HG03571 (cell line): ENCODE measurements around the gene KCNMA1.

ENCODE experiments used
- ATAC-seq: cut with Tn5 transposase; IDR thresholded peaks from one replicate; pipeline ENCODE4 v1.9.1; 2021; ENCODE audit not compliant: unreplicated experiment

The KCNMA1 gene

DNA sequence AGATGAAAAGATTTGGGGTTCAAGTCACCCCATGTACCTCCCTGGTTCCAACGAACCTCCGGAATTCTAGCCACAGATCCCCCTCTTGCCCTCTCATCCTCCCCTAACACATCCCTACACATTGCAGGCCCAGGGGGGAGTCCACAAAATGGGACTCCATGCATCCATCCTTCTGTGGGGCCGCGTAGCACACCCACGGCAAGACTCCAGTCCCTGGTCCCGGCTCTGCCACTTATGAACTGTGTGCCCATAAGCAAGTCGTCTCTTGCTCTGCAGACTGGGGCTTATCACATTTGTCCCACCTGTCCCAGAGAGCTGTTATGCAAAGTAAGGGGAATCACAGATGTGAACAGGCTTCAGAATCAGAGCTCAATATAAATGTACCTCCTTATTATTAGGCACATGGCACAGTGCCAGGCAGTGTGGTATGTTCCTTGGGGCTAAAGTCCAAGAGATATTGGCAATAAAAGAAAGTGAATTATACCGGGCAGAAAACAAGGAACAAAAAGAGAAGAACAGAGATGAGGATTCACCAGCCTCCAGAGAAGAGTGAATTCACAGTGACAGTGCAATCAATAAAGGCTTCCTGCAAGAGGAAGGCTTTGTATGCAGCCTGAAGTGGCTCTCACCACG is 73.9 kb downstream of the KCNMA1 start:
- ATAC-seq, result no peak

GRCh38 chr10:77562742-77563141 is 74.9 kb downstream of the KCNMA1 start:
- ATAC-seq, result no peak

- no peak for ATAC-seq
Measured at GRCh38 chr10:77561991-77562390, 75.6 kb downstream of the KCNMA1 start.

DNA sequence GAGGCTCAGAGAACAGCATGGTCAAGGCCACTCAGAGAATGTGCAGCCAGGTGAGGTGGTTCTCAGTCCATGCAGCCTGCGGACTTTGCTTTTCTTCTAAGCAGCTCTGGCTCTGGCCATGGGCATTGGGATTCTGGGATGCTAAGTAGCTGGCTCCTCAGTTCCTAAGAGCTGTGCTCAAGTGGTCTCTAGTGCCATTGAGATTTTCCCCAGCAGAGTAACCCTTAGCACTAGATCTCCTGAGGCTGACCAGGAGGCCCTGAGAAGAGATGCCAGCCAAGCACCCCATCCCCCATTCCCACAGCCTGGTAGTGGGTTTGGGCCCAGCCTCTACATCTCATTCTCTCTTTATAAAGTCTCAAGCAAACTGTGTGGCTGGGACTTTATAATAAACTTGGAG is 77.1 kb downstream of the KCNMA1 start:
- ATAC-seq, result no peak

GRCh38 chr10:77560052-77560451 is 77.6 kb downstream of the KCNMA1 start:
- ATAC-seq, result no peak

- ATAC-seq, result no peak
Measured at GRCh38 chr10:77556990-77557601, 80.5 kb downstream of the KCNMA1 start.

DNA sequence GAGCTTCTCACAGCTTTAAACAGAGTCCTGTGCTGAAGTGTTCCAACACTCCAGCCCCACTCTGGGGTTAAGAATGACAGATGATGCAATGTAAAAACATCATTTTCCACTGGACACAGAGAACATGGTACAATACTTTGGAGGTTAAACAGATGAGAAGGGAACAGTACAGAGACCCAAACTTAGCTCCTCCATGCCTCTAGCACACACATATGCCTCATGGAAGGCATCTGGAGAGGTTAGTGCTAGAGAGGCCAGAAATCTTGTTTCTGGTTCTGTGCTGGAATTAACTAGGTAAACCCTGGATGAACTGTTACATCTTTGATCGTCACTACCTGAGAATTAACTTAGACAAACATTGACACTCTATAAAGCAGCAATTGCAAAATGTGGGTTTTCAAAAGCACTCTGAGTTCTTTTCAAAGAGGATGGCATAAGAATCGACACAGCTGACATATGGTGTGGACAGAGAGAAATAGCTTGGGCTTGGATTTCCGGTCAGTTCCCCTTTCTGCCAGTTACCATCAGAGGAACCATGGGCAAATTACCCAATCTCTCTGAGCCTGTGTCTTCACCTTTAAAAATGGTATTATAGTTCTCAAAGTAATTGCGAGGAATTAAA is 81.9 kb downstream of the KCNMA1 start:
- no peak for ATAC-seq

- ATAC-seq, result no peak
Measured at GRCh38 chr10:77554996-77555397, 82.6 kb downstream of the KCNMA1 start.

DNA sequence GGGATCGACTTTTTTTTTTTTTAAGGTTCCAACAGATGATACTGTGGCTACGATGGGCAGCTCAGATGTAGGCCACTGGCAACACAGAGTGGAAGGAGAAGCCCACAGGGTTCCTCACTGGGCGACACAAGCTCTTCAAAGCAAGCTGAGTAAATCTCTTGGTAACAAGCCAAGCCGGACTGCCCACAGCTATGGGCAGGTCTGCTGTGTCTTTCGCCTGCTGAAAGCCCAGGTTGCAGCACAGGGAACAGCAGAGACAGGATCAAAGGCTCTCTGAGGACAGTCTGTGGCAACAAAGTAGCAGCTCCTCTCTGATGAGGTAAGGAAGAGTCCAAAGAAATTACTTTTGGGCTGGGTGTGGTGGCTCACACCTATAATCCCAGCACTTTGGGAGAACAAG is 83.6 kb downstream of the KCNMA1 start:
- no peak for ATAC-seq

GRCh38 chr10:77553311-77553710 is 84.3 kb downstream of the KCNMA1 start:
- no peak for ATAC-seq

DNA sequence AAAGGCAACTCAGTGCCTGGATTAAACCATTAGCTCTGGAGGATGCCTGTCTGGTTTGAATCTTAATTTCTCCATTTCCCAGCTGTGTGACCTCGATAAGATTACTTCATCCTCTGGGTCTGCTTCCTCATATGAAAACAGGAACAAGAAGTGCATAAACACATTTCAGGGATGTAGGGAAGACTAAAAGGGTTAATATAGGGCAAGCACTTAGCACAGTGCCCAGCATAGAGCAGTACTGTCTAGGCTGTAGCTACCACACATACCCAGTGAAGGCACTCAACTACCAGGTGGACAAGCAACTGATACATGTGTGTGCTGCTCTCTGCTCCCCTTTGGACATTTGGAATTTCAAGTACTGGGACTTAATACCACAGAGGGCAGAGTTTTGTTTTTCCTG is 85.4 kb downstream of the KCNMA1 start:
- no peak for ATAC-seq

DNA sequence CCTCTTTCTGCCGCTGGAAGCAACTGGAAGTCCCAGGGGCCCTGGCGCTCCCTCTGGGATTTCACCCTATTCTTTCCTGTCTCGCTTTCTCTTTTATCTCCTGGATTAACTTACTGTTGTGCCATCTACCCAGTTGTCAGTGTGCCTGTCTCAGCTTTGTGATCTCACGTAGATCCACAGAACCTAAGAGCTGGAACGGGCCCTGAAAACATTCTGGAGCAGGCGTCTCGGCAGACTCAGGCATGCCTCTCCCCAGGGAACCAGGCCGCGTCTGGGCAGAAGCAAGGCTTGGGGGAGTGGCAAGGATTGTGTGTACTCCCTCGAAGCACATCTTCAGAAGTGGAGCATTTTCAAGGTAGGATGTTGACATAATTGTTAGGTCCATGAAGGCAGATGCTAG is 87.2 kb downstream of the KCNMA1 start:
- ATAC-seq, result no peak

DNA sequence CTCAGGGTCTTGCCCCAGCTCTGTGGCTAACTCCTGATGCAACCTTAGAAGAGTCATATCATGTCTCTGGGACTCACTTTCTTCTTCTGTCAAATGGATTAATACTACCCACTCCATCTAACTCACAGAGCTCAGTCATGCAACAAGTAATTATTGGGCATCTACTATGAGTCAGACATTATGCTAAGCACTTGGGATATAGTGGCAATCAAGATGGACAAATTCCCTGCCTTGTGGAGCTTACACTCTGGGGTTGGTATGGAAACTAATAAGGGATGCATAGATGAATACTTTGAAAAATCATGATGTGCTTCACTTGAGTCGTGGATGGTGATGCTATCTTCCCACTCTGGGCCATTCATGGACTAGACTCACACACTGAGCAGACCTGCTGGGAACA is 88.9 kb downstream of the KCNMA1 start:
- ATAC-seq, result no peak

DNA sequence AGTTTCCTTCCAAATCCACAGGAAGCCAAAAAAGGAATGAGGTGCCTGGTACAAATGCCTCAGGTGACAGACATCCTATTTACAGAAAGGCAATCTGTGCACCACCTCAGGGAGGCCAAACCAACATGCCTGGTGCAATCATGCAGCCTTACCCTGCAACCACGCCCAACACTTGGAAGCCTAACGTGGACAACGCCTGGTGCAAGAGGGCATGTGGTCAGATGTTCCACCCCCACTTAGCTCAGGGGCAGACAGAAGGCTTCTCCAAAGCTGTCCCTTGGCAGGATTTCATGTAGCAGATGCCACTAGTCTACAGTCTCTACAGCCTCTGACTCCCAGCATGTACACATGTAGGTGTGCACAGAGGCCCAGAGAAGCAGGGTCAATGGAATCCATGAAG is 89.5 kb downstream of the KCNMA1 start:
- ATAC-seq, result no peak

GRCh38 chr10:77547307-77548050 is 90.1 kb downstream of the KCNMA1 start:
- no peak for ATAC-seq

GRCh38 chr10:77546042-77546441 is 91.6 kb downstream of the KCNMA1 start:
- no peak for ATAC-seq

DNA sequence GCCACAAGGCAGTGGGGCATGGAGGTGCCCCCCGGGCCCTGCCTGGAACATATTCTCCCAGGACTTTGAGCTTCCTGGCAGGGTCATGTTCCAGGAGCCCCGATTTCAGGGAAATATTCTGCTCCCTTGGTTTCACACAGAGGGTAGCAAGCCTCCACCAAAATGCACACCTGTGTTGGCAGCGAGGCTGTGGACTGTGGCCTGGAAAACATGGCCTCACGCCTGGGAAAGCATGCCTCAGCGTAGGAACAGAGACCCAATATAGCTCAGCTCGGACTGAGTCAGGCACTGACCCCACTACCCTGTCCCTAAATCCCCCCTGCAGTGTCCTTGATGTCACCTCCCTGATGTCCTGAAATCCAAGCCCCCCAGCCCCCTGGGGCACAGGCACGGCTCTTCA is 92.0 kb downstream of the KCNMA1 start:
- ATAC-seq, result no peak

DNA sequence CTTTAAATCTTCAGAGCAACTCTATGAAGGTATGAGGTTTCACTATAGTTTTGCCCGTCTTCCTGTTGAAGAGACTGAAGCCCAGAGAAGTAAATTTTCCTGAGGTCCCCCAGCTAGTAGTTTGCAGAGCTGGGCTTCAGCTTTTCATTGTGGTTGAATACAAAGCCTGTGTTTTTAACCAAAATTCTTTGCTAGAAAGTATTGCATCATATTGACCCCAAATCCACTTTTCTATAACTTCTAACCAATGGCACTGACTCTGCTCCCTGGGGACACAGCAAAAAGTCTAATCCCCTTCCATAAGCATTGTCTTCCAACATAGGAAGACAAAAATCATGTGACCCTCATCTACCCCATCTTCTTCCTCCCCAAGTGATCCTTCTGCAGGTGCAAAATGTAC is 93.0 kb downstream of the KCNMA1 start:
- no peak for ATAC-seq

GRCh38 chr10:77542710-77543259 is 94.8 kb downstream of the KCNMA1 start:
- no peak for ATAC-seq

- no peak for ATAC-seq
Measured at GRCh38 chr10:77541944-77542343, 95.7 kb downstream of the KCNMA1 start.

GRCh38 chr10:77541247-77541646 is 96.4 kb downstream of the KCNMA1 start:
- ATAC-seq, result no peak
